ENCODE data around the gene PYCARD.
"Not testable (repeated sequence)": the region's sequence is repeated elsewhere in the genome, so short reads cannot be mapped to it uniquely, and the experiment has no call there.

The PYCARD gene

GRCh38 chr16:31198207-31198882, 4.2 kb downstream of the PYCARD start:
- Histone ChIP-seq H3K4me1 (ENCODE audit: control insufficient read depth, insufficient read depth, low read length) (peaks cover 4% of the 10 kb centered on the region; the same call in 1 of the 2 replicates), H3K36me3 (ENCODE audit: control insufficient read depth, insufficient read depth, low read length) (peaks cover 15% of the 10 kb centered on the region), H3K27ac (ENCODE audit: low read length) (no peak overlapping the region), H3K9me3 (ENCODE audit: control insufficient read depth, insufficient read depth, low read length) (no peaks in the 10 kb centered on the region), H3K27me3 (ENCODE audit: control insufficient read depth, insufficient read depth, low read length) (no peaks in the 10 kb centered on the region), H3K4me3 (ENCODE audit: low read length) (no peak overlapping the region)
- no CpG with 5 or more reads among the region's 7 CpGs for WGBS (ENCODE audit: insufficient coverage, insufficient read length)
- no peak for DNase-seq (ENCODE audit: low read depth, low spot score)

GRCh38 chr16:31196324-31197088, 6.1 kb downstream of the PYCARD start:
- Histone ChIP-seq H3K27ac (ENCODE audit: low read length) (no peak overlapping the region), H3K9me3 (ENCODE audit: control insufficient read depth, insufficient read depth, low read length) (no peaks in the 10 kb centered on the region), H3K4me3 (ENCODE audit: low read length) (no peak overlapping the region), H3K4me1 (ENCODE audit: control insufficient read depth, insufficient read depth, low read length) (peaks cover 2% of the 10 kb centered on the region; the same call in 1 of the 2 replicates), H3K27me3 (ENCODE audit: control insufficient read depth, insufficient read depth, low read length) (no peaks in the 10 kb centered on the region), H3K36me3 (ENCODE audit: control insufficient read depth, insufficient read depth, low read length) (peaks cover 31% of the 10 kb centered on the region)
- WGBS (ENCODE audit: insufficient coverage, insufficient read length), result no CpG with 5 or more reads among the region's 17 CpGs
- DNase-seq (ENCODE audit: low read depth, low spot score), result no peak

- not testable (repeated sequence) for H3K27me3 ChIP-seq (ENCODE audit: control insufficient read depth, insufficient read depth, low read length); H3K9me3 ChIP-seq (ENCODE audit: control insufficient read depth, insufficient read depth, low read length); H3K4me1 ChIP-seq (ENCODE audit: control insufficient read depth, insufficient read depth, low read length); H3K4me3 ChIP-seq (ENCODE audit: low read length); H3K27ac ChIP-seq (ENCODE audit: low read length); DNase-seq (ENCODE audit: low read depth, low spot score)
- H3K36me3 ChIP-seq (ENCODE audit: control insufficient read depth, insufficient read depth, low read length), result peaks cover 35% of the 10 kb centered on the region
- no CpG with 5 or more reads among the region's 11 CpGs for WGBS (ENCODE audit: insufficient coverage, insufficient read length)
Measured at GRCh38 chr16:31195861-31196260, 6.7 kb downstream of the PYCARD start.

- no peak overlapping the region for H3K4me3 ChIP-seq (ENCODE audit: low read length)
- no CpG with 5 or more reads among the region's 7 CpGs for WGBS (ENCODE audit: insufficient coverage, insufficient read length)
- DNase-seq (ENCODE audit: low read depth, low spot score), result no peak
Measured at GRCh38 chr16:31194898-31195297, 7.7 kb downstream of the PYCARD start.

GRCh38 chr16:31193874-31194273, 8.7 kb downstream of the PYCARD start:
- H3K9me3 ChIP-seq (ENCODE audit: control insufficient read depth, insufficient read depth, low read length), result no peaks in the 10 kb centered on the region
- no peaks in the 10 kb centered on the region for H3K27me3 ChIP-seq (ENCODE audit: control insufficient read depth, insufficient read depth, low read length)
- no peaks in the 10 kb centered on the region for H3K4me1 ChIP-seq (ENCODE audit: control insufficient read depth, insufficient read depth, low read length)
- no peak for DNase-seq (ENCODE audit: low read depth, low spot score)
- H3K36me3 ChIP-seq (ENCODE audit: control insufficient read depth, insufficient read depth, low read length), result peaks cover 53% of the 10 kb centered on the region
- H3K4me3 ChIP-seq (ENCODE audit: low read length), result no peak overlapping the region
- WGBS (ENCODE audit: insufficient coverage, insufficient read length), result no CpG with 5 or more reads among the region's 2 CpGs
- no peak overlapping the region for H3K27ac ChIP-seq (ENCODE audit: low read length)

More at GRCh38 chr16:31194898-31195297, 7.7 kb downstream of the PYCARD start:
- H3K27ac ChIP-seq (ENCODE audit: low read length), result no peak overlapping the region
- H3K9me3 ChIP-seq (ENCODE audit: control insufficient read depth, insufficient read depth, low read length), result no peaks in the 10 kb centered on the region
- no peaks in the 10 kb centered on the region for H3K27me3 ChIP-seq (ENCODE audit: control insufficient read depth, insufficient read depth, low read length)
- peaks cover 45% of the 10 kb centered on the region for H3K36me3 ChIP-seq (ENCODE audit: control insufficient read depth, insufficient read depth, low read length)
- no peaks in the 10 kb centered on the region for H3K4me1 ChIP-seq (ENCODE audit: control insufficient read depth, insufficient read depth, low read length)

GRCh38 chr16:31192856-31193642, 9.5 kb downstream of the PYCARD start:
- Histone ChIP-seq H3K9me3 (ENCODE audit: control insufficient read depth, insufficient read depth, low read length) (no peaks in the 10 kb centered on the region), H3K4me3 (ENCODE audit: low read length) (no peak overlapping the region), H3K4me1 (ENCODE audit: control insufficient read depth, insufficient read depth, low read length) (no peaks in the 10 kb centered on the region), H3K36me3 (ENCODE audit: control insufficient read depth, insufficient read depth, low read length) (peaks cover 61% of the 10 kb centered on the region), H3K27me3 (ENCODE audit: control insufficient read depth, insufficient read depth, low read length) (no peaks in the 10 kb centered on the region), H3K27ac (ENCODE audit: low read length) (no peak overlapping the region)
- WGBS (ENCODE audit: insufficient coverage, insufficient read length), result no CpG with 5 or more reads among the region's 16 CpGs
- no peak for DNase-seq (ENCODE audit: low read depth, low spot score)

GRCh38 chr16:31191697-31192428, 10.7 kb downstream of the PYCARD start:
- Histone ChIP-seq H3K4me3 (ENCODE audit: low read length) (no peak overlapping the region), H3K36me3 (ENCODE audit: control insufficient read depth, insufficient read depth, low read length) (peaks cover 68% of the 10 kb centered on the region), H3K4me1 (ENCODE audit: control insufficient read depth, insufficient read depth, low read length) (no peaks in the 10 kb centered on the region), H3K27me3 (ENCODE audit: control insufficient read depth, insufficient read depth, low read length) (no peaks in the 10 kb centered on the region), H3K27ac (ENCODE audit: low read length) (no peak overlapping the region), H3K9me3 (ENCODE audit: control insufficient read depth, insufficient read depth, low read length) (no peaks in the 10 kb centered on the region)
- no peak for DNase-seq (ENCODE audit: low read depth, low spot score)
- WGBS (ENCODE audit: insufficient coverage, insufficient read length), result no CpG with 5 or more reads among the region's 5 CpGs

GRCh38 chr16:31190818-31191444, 11.6 kb downstream of the PYCARD start:
- DNase-seq (ENCODE audit: low read depth, low spot score), result no peak
- no CpG with 5 or more reads among the region's 17 CpGs for WGBS (ENCODE audit: insufficient coverage, insufficient read length)
- H3K27ac ChIP-seq (ENCODE audit: low read length), result no peak overlapping the region
- H3K9me3 ChIP-seq (ENCODE audit: control insufficient read depth, insufficient read depth, low read length), result no peaks in the 10 kb centered on the region
- H3K4me3 ChIP-seq (ENCODE audit: low read length), result no peak overlapping the region
- no peaks in the 10 kb centered on the region for H3K27me3 ChIP-seq (ENCODE audit: control insufficient read depth, insufficient read depth, low read length)
- no peaks in the 10 kb centered on the region for H3K4me1 ChIP-seq (ENCODE audit: control insufficient read depth, insufficient read depth, low read length)
- H3K36me3 ChIP-seq (ENCODE audit: control insufficient read depth, insufficient read depth, low read length), result peaks cover 73% of the 10 kb centered on the region

GRCh38 chr16:31190061-31190460, 12.5 kb downstream of the PYCARD start:
- Histone ChIP-seq H3K36me3 (ENCODE audit: control insufficient read depth, insufficient read depth, low read length) (peaks cover 81% of the 10 kb centered on the region), H3K27me3 (ENCODE audit: control insufficient read depth, insufficient read depth, low read length) (no peaks in the 10 kb centered on the region), H3K27ac (ENCODE audit: low read length) (no peak overlapping the region), H3K4me1 (ENCODE audit: control insufficient read depth, insufficient read depth, low read length) (no peaks in the 10 kb centered on the region), H3K4me3 (ENCODE audit: low read length) (no peak overlapping the region), H3K9me3 (ENCODE audit: control insufficient read depth, insufficient read depth, low read length) (no peaks in the 10 kb centered on the region)
- no CpG with 5 or more reads among the region's 12 CpGs for WGBS (ENCODE audit: insufficient coverage, insufficient read length)
- no peak for DNase-seq (ENCODE audit: low read depth, low spot score)
